ENCODE results near the gene CLPSL2.

Gene CLPSL2

GRCh38 chr6:35810971-35811698 lies 34.7 kb downstream of the CLPSL2 start:
- no peak for TF ChIP-seq POLR2A (IDR thresholded peaks at IDR 0.05; ENCODE audit: low read depth, low read length)
- no peak for DNase-seq (ENCODE audit: insufficient read length, low spot score)
- FAIRE-seq: peak; percentile 48

- TF ChIP-seq POLR2A (IDR thresholded peaks at IDR 0.05; ENCODE audit: low read depth, low read length): no peak
- no peak for FAIRE-seq
- no peak for DNase-seq (ENCODE audit: insufficient read length, low spot score)
Measured at GRCh38 chr6:35811699-35811995, 35.2 kb downstream of the CLPSL2 start.

- no peak for FAIRE-seq
- no peak for DNase-seq (ENCODE audit: insufficient read length, low spot score)
- no peak for TF ChIP-seq POLR2A (IDR thresholded peaks at IDR 0.05; ENCODE audit: low read depth, low read length)
Measured at GRCh38 chr6:35817515-35817914, 41.1 kb downstream of the CLPSL2 start.

- DNase-seq (ENCODE audit: insufficient read length, low spot score): no peak
- no peak for FAIRE-seq
- no peak for TF ChIP-seq POLR2A (IDR thresholded peaks at IDR 0.05; ENCODE audit: low read depth, low read length)
Measured at GRCh38 chr6:35823601-35824000, 47.2 kb downstream of the CLPSL2 start.

- TF ChIP-seq POLR2A (IDR thresholded peaks at IDR 0.05; ENCODE audit: low read depth, low read length): no peak
- FAIRE-seq: no peak
- DNase-seq (ENCODE audit: insufficient read length, low spot score): no peak
Measured at GRCh38 chr6:35824552-35825192, 48.3 kb downstream of the CLPSL2 start.
